Panc1 (cell line): ENCODE data around the gene GTF2A2.

Experiments
- CTCF ChIP-seq: fragments of 450-650 bp; IDR thresholded peaks from 2 replicates; pipeline ENCODE4 v1.5.1; 2017; ENCODE audit warnings: mild to moderate bottlenecking
- SIN3A ChIP-seq: IDR thresholded peaks from 2 replicates; pipeline ENCODE4 v1.6.1; 2012; ENCODE audit warnings: low read depth, mild to moderate bottlenecking, low read length, moderate library complexity, borderline replicate concordance; ENCODE audit not compliant: insufficient read depth

DNA sequence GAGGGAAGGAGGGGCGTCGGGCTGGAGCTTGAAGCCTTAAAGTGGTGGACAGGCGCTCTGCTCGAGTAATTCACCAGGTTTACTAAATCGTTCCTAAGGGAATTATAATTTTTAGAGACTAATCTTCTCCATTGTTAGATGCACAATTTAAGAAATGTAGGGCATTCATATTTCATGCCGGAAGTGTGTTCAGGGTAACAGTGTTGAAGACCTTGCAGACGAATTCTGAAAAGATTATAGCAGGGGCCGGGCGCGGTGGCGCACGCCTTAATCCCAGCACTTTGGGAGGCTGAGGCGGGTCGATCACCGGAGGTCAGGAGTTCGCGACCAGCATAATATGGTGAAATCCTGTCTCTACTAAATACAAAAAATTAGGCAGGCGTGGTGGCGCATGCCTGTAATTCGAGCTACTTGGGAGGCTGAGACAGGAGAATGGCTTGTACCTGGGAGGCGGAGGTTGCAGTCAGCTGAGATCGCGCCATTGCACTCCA is 365 bp upstream of the GTF2A2 start:
- TF ChIP-seq CTCF (no peak), SIN3A (no peak)
